Measurements from ENCODE around the gene RABL3.
"Not testable (repeated sequence)": the region's sequence is repeated elsewhere in the genome, so short reads cannot be mapped to it uniquely, and the experiment has no call there.

Gene RABL3

DNA sequence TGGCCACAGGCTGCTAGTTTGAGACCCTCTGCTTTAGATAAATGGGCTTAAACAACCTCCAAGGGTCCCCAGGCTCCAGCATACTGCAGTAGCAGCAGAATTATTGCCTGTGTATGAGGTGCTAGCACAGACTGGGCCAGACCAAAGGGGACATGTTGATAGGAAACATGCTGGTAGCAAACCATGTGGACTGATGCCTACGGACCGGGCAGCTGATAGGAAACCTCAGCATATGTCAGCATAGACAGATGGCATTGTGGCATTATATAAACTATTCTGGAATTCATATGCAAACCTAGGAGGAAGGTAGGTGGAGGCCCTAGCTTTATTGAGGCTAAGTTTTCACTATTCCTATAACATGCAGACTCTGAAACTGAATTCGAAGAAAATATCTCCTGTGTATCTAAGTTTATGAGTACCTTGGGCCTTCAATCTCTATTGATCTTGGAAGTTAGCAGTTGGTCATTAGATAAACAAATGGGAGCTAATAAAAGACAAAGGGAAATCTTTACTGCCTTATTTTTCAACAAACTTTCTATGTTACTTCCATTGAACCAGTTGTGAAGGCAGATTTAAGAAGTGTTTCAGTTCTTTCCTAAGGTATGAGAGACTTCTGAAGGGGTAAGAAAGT, 58.5 kb downstream of the RABL3 start:
- DNase-seq (ENCODE audit: low read depth in 4 of 4, low spot score in 1 of 4), result no peak

DNA sequence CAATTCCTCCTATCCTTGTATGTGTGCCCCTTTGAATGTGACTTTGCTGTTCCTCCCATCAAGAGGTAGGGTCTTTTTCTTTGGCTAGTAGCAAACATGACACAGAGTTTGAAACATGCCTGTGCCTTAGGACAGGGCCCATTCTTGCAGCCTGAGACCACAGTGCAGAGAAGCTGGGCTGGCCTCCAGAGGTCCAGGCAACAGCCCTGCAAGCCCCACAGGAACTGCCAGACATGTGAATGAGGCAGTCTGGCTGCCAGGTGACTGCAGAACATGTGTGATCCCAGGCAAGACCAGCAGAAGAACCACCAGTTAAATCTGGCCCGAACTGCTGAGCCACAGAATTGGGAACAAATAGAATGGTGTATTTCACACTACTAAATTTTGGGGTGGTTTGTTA, 59.1 kb downstream of the RABL3 start:
- no peak for DNase-seq (ENCODE audit: low read depth in 4 of 4, low spot score in 1 of 4)

DNA sequence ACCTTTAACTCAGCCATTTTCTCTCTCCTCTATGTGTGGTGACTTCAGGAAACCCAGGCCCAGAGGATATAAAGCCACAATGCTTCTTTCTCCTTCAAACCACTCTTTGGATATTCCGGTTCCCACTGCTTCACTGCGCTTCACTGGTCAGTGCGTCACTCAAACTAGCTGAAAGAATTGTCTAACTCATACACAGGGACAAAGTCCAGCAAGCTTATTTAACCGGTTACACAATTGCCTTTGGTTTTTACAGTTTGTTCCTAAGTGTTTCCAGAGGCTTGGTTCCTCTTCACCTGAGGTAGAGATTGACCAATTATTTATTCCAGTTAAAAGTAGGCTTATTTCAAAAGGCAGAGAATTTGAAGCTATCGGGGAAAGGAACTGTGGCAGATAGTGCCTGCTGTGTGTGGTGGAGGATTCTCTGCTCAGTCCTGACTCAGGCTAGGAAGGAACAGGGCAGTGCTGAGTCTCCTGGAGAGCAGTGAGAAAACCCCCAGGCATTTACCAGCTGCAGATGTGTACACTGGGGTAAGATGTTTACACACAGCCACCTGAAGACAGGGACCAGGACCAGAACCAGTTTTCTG, 60.1 kb downstream of the RABL3 start, which contains the start of gene HGD:
TSS of gene HGD (minus strand) at position 145 of the 587 bp plus-strand sequence. CDS start at position 17, 128 bp downstream.
- DNase-seq (ENCODE audit: low read depth in 4 of 4, low spot score in 1 of 4), result no peak

DNA sequence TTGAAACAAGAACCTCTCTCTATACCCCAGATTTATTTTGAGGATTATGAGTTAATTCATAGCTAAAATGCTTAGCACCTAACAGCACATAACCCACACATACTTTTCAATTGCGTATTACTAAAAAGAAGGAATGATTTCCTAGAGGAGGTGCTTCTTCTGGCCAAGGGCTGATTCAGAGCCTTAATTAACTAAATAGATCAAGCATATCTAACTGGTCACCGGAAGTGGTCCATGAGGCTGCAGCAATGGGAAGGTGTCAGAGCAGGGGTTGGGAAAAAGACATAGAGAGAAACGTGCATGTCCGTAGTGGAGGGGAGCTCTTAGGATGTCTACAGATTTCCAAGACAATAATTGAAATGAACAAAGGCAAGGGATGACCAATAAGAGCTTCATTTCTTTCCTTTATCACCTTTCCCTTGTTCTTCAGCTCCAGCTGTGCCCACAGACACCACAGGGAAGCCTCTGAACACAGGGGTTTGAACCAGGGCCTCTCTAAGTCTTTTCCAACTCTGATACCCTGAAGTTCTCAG, 60.7 kb downstream of the RABL3 start:
- DNase-seq (ENCODE audit: low read depth in 4 of 4, low spot score in 1 of 4), result no peak

DNA sequence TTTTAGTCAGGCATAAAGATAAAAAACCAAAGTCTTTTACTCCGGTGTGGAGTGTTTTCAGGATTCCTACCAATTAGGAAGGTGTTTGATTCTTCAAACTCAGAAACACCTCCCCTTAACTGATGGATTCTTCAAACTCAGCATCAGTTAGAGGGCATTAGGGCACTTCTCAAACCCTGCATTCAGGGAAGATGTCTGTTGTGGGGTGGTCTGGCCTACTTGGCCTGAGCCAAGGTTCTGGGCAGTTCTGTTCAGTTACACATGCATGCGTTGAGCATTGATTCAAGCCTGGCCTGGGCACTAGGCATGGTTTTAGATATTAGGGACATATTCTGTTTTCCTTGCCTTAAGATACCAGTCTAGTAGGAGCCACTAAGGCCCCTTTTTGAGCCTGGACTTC, 61.3 kb downstream of the RABL3 start:
- DNase-seq (ENCODE audit: low read depth in 4 of 4, low spot score in 1 of 4), result no peak

DNA sequence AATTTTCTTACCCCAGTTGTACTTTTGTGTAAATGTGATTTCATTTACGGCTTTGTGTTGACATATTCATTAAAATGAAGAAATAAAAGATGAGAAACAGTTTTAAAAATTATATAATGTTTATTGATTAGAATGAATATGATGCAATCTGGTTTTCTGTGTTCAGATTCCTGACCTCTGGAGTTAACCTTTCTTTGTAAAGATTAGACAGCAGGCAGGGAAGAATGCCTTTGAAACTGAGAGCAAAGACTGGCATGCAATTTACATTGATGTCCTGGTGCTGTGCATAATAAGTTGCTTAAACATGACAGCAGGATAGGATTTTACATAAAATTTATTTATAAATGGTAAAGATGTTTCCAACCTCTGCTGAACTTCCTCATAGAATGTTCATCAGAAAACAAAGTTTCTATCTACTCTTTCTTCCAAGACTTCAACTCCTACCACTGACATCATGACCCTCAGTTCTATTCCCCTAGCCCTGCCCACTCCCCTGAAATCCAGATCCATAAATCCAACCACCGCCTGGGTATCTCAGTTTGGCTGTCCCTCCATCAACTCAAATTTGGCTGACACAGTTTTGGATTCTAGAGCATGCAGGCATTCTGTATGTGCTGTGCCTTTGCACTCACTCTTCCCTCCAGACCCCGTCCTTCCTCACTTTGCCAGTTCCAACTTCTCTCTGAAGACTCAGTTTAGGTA, 62.0 kb downstream of the RABL3 start:
- no peak for DNase-seq (ENCODE audit: low read depth in 4 of 4, low spot score in 1 of 4)

DNA sequence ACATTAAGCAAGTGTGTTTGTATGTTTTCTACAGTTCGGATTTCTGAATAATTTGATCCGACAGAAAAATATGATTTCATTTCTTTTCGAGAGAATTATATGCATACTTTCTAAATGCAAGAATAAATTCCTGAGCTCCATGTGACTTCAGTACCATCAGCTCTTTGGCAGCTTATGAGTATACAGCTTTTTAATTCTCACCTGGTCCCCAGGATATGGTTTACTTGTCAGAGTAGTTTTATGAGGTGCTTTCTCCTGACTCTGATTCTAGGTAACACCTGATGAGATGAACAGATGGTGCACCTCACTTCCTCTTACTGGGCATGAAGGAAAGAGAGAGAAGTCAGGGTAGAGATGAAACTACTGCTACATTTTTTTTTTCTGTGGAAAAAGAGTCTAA, 63.3 kb downstream of the RABL3 start:
- DNase-seq (ENCODE audit: low read depth in 4 of 4, low spot score in 1 of 4), result no peak

DNA sequence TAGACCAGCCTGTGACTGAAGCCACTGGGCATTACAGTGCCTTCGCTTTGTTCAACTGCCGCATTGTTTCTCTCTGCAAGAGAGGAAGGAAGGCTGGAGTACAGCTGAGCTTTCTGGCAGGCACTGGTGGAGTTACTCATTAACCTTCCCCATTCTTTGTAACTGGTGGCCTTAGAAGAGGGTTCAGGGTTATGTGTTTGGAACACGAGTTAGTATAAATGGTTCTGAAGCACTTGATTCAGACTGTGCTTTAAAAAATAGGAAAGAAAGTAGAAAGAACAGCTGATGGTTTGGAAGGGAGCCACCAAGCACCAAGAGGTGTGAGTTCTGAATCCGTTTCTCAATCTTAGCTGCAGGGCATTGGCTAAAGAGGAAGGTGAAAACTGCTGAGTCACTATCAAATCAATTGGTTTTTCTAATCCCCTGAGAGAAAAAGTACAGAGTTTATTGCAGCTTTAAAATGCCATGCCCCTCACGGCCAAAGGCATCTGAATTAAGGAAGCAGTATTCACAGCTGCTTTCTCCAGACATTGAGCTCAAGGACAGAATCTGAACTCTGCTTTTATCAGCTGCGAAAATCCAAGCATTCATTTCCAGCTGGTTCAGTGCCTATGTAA, 63.9 kb downstream of the RABL3 start:
- no peak for DNase-seq (ENCODE audit: low read depth in 4 of 4, low spot score in 1 of 4)

DNA sequence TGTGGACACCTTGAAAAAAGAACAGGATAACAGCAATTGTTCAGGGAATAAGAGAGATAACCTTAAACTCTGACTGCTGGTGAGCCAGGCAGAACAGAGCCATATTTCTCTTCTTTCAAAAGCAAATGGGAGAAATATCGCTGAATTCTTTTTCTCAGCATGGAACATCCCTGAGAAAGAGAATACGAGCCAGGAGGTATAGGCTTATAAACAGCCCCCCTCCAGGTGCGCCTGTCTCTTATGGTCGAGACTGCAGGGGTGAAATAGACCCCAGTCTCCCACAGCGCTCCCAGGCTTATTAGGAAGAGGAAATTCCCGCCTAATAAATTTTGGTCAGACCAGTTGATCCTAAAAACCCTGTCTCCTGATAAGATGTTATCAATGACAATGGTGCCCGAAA, 65.1 kb downstream of the RABL3 start:
- DNase-seq (ENCODE audit: low read depth in 4 of 4, low spot score in 1 of 4), result not testable (repeated sequence)

DNA sequence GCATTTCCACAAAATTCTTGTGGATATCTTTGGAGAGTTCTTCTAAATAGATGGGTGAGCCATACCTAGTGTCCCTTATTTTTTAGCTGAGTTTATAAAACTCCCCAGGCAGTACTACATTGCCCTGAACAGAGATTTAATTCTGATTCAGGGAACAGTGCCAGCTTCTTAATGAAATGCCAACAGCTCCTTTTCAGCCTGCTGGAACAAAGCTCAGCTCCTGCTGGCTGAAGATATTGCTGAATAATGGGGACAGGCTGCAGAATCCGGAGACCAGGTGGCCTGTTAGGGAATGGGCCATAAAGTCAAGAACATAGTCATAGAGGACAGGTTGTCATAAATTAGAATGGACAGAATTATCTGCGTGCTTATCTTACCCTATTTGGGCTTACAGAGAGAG, 69.2 kb downstream of the RABL3 start:
- DNase-seq (ENCODE audit: low read depth in 4 of 4, low spot score in 1 of 4), result no peak

DNA sequence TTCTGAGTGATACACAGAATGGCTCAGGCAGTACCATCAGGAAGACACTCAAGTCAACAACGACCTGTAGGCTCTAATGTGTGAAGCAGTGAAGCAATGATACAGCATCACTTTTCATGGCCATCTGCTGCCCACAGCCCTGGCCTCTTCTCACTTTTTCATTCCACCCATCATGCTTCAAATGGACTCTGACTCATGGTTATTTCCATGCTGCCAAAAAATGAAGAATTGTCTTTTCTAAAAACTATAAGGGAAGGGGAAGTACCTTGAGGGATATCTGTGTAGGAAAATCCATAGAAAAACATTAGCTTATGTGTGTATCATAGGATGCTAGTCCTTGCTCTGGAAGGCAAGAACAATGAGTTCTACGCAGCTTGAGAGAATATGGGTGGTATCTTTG, 71.7 kb downstream of the RABL3 start:
- DNase-seq (ENCODE audit: low read depth in 4 of 4, low spot score in 1 of 4), result no peak

DNA sequence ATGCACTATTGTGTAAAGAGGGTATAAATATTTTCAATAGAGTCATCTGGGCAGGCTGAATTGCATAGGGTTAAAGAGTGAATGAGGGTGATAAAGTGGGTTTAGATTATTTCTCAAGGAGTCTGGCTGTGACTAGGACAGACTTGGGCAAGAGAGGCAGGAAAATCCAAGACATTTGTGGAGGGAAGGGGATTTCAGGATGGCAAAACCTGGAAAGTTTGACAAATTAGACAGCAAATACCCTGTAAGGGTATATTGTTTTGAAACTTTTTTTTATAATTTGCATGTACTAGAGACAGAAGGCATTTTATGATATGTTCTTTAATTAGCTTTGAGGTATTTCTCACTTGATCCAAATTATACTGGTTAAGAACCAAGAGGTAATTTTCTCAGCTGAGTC, 77.4 kb downstream of the RABL3 start:
- DNase-seq (ENCODE audit: low read depth in 4 of 4, low spot score in 1 of 4), result no peak

DNA sequence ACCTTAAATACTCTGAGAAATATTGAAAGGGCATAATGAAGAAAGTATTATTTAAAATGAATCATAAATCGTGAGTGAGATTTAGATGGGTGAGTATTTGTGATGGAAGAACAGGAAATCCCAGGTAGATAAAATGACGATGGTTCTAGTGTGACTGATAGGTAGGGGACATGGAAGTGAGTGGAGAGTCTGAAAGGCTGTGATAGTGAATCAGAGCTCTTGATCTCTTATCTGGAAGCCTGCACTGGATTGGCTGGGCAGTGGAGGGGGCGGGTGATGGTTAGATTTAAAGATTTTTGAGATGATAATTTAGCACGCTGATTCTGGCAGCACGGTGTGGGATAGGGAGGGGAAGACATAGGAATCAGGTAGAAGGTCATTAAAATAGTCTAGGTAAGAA, 80.4 kb downstream of the RABL3 start:
- DNase-seq (ENCODE audit: low read depth in 4 of 4, low spot score in 1 of 4), result no peak

DNA sequence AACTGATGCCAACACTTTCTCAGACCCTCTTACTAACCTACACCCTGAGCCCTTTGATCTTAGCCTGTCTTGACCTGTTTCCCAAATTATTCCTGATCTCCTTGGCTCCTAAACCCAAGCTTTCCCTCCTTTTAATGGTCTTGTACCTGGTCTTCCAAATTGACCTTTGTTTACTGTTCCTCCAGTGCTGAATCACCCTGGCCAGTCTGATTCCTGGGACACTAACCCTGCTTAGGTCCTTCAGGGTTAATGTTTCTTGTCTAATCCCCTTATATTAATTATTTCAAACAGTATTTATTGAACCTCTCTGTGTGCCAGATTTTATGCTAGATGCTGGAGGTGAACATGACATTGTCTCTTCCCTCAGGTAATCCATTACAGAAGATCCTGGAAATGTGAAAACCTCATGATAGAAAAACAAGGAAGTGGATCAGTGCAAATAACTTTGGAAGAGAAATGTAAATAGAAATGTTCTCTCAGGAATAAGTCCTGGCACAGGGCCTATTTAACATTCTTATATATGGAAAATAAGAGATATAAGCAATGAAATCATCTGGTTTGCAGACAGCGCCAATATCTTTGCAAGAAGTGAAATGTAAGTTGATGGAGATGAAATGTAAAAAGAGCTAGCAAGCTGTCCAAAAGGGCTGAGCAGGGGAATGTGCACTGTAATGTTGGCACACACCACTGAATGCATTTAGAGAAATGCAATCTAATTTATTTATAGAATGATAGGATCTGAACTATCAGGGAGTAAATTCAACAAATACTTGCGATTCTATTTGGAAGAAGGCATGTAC, 81.0 kb downstream of the RABL3 start:
- no peak for DNase-seq (ENCODE audit: low read depth in 4 of 4, low spot score in 1 of 4)

DNA sequence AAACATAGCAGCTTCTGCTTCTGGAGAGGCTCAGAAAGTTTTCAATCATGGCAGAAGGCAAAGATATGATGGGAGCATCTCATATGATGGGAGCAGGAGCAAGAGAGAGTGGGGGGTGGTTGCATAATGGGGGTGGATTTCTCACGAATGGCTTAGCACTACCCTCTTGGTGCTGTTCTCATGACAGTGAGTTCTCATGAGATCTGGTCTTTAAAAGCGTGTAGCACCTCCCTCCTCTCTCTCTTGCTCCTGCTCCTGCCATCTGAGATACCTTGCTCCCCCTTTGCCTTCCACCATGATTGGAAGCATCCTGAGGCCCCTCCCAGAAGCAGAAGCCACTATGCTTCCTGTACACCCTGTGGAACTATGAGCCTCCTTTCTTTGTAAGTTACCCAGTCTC, 82.5 kb downstream of the RABL3 start:
- DNase-seq (ENCODE audit: low read depth in 4 of 4, low spot score in 1 of 4), result no peak

DNA sequence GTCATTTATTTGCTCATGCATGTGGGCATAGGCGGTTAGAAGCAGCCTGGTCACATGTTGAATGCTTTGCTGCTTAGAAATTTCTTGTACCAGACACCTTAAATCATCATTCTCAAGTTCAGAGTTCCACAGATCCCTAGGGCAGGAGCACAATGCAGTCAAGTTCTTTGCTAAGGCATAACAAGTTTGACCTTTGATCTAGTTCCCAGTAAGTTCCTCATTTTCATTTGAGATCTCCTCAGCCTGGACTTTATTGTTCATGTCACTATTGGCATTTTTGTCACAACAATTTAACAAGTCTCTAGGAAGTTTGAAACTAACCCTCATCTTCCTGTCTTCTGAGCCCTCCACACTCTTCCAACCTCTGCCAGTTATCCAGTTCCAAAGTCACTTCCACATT, 83.0 kb downstream of the RABL3 start:
- no peak for DNase-seq (ENCODE audit: low read depth in 4 of 4, low spot score in 1 of 4)

DNA sequence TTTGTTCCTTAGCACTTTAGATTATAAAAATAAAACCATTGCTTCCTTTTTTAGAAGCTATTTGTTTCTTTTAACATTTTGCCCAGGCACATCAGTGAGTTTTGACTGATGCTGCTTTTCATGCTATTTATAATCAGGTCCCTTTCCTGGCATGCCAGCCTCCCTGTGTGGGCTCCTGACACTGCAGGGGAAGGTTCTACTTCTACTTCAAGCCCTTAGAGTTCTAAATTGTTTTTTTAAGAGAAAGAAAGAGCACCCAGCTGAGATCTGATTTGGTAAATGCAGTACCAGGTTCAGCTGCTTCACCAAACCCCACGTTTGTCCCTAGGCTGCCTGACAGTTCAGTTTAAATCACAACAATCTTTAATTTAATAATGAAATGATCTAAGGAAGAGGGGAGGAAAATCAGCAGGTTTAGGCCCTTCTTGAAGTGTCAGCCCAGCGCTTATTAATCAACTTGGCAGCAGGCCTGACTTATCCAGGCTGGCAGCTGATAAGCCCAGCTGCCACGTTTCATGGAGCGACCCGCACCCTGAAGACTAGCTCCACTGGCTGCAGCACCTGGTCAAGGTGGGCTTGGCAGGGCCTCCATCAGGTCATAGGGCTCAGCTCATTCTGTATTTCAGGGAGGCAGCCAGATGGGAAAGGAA, 89.3 kb downstream of the RABL3 start:
- DNase-seq (ENCODE audit: low read depth in 4 of 4, low spot score in 1 of 4), result no peak

DNA sequence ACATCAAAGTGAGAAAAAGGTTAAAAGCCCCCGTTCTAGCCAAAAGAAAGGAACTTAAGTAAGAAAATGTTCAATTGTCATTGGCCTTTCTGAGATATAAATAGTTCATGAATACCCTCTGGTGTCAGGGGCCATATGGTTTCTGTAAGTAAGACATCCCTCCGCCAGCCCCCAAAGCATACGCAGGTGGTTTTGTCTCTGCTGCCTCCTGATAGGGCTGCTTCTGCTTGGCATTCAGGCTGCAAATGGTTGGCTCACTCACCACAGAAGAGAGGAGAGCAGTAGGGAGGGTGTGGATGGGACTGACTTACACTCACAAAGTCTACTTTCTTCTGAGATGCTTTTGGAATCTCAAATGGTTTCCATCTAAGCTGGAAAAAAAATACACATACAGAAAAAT, 90.0 kb downstream of the RABL3 start:
- no peak for DNase-seq (ENCODE audit: low read depth in 4 of 4, low spot score in 1 of 4)

DNA sequence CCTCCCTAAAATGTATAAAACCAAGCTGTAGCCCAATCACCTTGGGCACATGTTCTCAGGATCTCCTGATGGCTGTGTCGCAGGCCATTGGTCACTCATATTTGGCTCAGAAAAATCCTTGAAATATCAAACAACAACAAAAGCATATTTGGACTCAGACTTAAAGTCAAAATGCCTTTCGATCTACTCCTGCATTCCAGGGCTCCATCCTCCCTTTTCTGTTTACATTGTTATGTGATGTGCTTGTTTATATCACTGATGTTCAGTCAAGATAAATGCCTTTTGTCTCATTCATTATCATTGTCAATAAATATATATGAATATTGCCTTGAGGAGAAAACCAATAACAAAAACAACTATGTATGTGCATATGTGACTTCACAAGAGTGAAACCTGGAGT, 92.0 kb downstream of the RABL3 start:
- no peak for DNase-seq (ENCODE audit: low read depth in 4 of 4, low spot score in 1 of 4)

DNA sequence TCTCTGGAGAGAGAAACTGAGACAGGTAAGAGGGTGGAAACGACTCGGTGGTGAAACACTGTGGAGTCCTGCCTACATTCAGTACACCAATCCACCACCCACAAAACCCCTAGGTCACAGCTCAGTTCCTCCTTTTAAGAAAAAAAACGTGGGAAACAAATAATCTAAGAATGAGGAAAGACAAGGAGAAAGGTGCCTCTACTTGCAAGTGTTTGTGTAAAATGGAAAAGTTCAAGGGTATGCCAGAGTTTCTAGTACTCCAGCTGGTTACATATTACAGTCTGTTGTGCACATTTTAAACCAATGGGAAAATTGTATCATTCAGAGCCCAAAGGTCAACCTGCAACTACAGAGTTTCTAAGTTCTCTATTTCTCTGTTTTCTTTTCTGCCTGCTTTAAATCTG, 92.5 kb downstream of the RABL3 start:
- DNase-seq (ENCODE audit: low read depth in 4 of 4, low spot score in 1 of 4), result no peak

DNA sequence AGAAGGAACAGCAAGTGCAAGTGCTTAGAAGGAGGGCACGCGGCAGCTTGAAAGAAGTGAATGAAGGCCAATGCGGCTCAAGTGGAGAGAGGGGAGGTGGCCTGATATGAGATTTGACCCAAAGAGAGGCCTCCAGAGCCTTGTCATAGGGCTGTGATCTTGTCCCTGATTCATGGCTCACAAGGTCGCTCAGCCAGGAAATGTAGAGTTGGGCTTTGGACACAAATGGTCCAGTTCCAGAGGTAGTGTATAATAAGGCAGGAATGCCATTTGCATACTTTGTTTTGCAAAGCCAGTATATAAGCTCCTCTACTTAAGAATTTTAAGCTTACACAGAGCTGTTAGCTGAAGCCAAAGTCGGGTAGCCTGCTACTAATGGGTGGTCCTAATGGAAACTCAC, 94.0 kb downstream of the RABL3 start:
- DNase-seq (ENCODE audit: low read depth in 4 of 4, low spot score in 1 of 4), result no peak

Data from stimulated activated CD4-positive, alpha-beta T cell treated with anti-CD3 and anti-CD28 coated beads, Interleukin-1b, Interleukin-23, amount 100 ng/mL, for 24 hours (primary cell).